ENCODE measurements around the gene LTB.

Gene LTB

GRCh38 chr6:31574106-31575061 lies 7.8 kb downstream of the LTB start:
- no peak for DNase-seq

DNA sequence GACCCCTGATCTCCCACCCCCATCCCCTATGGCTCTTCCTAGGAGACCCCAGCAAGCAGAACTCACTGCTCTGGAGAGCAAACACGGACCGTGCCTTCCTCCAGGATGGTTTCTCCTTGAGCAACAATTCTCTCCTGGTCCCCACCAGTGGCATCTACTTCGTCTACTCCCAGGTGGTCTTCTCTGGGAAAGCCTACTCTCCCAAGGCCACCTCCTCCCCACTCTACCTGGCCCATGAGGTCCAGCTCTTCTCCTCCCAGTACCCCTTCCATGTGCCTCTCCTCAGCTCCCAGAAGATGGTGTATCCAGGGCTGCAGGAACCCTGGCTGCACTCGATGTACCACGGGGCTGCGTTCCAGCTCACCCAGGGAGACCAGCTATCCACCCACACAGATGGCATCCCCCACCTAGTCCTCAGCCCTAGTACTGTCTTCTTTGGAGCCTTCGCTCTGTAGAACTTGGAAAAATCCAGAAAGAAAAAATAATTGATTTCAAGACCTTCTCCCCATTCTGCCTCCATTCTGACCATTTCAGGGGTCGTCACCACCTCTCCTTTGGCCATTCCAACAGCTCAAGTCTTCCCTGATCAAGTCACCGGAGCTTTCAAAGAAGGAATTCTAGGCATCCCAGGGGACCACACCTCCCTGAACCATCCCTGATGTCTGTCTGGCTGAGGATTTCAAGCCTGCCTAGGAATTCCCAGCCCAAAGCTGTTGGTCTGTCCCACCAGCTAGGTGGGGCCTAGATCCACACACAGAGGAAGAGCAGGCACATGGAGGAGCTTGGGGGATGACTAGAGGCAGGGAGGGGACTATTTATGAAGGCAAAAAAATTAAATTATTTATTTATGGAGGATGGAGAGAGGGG lies 8.8 kb downstream of the LTB start:
- no peak for DNase-seq

DNA sequence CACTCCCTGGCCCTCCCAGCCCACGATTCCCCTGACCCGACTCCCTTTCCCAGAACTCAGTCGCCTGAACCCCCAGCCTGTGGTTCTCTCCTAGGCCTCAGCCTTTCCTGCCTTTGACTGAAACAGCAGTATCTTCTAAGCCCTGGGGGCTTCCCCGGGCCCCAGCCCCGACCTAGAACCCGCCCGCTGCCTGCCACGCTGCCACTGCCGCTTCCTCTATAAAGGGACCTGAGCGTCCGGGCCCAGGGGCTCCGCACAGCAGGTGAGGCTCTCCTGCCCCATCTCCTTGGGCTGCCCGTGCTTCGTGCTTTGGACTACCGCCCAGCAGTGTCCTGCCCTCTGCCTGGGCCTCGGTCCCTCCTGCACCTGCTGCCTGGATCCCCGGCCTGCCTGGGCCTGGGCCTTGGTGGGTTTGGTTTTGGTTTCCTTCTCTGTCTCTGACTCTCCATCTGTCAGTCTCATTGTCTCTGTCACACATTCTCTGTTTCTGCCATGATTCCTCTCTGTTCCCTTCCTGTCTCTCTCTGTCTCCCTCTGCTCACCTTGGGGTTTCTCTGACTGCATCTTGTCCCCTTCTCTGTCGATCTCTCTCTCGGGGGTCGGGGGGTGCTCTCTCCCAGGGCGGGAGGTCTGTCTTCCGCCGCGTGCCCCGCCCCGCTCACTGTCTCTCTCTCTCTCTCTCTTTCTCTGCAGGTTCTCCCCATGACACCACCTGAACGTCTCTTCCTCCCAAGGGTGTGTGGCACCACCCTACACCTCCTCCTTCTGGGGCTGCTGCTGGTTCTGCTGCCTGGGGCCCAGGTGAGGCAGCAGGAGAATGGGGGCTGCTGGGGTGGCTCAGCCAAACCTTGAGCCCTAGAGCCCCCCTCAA lies 9.9 kb downstream of the LTB start, which contains the start of gene LTA:
Gene LTA, plus strand, starts transcription at position 249 of the 871 bp plus-strand sequence. Its CDS starts 454 bp downstream, at position 703.
- DNase-seq: no peak

- DNase-seq: no peak
Measured at GRCh38 chr6:31569861-31570536, 12.2 kb downstream of the LTB start.

- no peak for DNase-seq
Measured at GRCh38 chr6:31568537-31568961, 13.7 kb downstream of the LTB start.

- no peak for DNase-seq
Measured at GRCh38 chr6:31567531-31568370, 14.5 kb downstream of the LTB start.

- no peak for DNase-seq
Measured at GRCh38 chr6:31560697-31561058, 21.5 kb downstream of the LTB start.

DNA sequence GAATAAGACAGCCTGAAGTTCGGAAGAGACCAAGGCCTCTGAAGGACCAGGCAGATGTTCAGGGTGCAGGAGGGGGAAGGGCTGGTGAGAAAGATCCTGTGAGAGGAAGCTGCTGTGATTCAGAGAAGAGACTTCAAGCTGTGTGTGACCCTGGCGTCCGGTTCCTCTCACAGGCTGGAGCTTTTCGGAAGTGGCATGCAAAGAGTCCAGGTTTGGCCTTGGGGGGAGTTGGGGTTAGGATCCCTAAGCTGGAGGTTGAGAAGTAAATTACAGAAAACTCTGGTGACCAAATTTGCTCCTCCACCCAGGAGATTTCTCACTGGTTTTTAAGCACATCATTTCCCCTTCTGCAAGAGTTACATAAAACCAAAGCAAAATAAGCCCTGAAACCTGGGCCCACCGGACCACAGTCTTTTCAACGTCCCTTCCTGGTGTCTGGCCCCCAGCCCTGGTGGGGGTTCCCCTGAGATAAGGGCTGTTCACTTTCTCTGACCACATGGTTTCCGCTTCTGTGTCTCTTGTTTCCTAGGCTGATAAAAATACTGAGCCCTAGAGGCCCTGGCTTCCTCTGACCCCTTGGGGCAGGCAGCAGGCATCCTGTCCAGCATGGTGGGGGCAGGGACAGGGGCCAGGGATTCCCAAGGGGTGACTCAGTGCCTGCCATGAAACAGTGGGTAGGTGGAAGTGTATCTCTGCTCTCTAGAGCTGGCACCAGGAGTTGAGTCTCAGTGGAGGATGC lies 22.1 kb downstream of the LTB start:
- DNase-seq: peak; percentile 75

DNA sequence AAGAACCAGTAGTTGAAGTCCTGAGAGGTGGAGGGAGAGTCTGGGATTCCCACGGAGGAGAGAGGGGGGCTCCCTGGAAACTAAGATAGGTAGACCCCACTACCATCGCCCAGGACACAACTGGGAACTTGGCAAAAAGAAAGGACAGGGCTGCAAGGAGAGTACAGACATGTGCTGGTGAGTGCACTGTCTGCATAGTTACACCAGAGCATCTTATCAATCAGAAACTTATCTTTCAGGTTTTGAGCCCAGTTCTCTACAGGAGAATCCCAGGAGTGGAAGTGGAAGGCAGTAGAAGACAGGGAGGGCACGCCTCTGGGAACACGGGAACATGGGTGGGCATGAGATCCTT lies 22.6 kb downstream of the LTB start:
- no peak for DNase-seq

DNA sequence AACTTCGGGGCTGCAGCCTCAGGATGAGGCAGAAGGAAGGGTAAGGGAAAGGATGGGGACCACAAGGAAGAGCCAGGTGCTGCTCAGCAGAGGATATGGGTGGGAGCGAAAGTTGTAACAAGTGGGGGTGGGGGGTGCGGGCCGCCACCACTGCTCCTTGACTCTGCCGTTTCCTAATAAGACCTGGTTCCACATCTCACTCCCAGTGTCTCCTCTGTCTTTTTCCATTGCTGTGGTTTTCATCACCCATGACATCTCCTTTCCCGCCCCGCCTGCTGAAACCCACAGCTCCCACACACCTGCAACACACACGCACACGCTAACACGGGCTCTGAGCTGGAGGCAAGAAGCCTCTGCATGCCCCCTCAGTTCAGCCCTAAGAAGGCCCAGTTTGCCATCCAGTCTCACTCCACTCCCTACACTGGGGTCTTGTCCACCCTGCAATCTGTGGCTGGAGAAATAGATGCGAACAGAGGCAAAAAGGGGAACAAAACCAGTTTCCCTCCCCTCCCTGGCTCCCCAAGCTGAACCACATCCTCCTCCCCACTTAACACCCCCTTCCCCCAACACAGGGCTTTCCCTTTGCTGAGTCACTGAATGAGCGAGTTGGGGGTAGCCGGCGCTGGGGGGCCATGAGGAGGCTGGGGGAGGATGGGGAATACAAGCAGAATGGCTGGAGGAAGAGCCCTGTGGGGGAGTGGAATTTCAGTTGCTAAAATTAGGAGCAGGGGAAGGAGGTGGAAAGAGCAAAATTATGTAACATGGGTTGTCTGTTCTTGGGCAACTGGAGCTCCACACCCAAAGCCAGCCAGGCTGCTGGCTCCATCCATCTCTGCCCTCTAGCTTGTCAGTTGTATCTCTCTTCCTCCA lies 23.4 kb downstream of the LTB start:
- peak; percentile 84 for DNase-seq

DNA sequence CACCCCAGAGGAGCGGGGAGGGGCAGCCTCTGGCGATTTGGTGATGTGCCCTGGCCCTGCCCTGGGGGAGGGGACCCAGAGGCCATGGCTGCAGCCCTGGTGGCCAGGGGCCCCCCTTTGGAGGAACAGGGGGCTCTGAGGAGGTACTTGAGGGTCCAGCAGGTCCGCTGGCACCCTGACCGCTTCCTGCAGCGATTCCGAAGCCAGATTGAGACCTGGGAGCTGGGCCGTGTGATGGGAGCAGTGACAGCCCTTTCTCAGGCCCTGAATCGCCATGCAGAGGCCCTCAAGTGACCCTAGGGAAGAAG lies 24.0 kb downstream of the LTB start:
- DNase-seq: no peak

GRCh38 chr6:31557443-31558317 lies 24.5 kb downstream of the LTB start:
- DNase-seq: no peak

- no peak for DNase-seq
Measured at GRCh38 chr6:31556307-31556706, 25.9 kb downstream of the LTB start.

- DNase-seq: peak; percentile 91
Measured at GRCh38 chr6:31551371-31551770, 30.9 kb downstream of the LTB start.

DNA sequence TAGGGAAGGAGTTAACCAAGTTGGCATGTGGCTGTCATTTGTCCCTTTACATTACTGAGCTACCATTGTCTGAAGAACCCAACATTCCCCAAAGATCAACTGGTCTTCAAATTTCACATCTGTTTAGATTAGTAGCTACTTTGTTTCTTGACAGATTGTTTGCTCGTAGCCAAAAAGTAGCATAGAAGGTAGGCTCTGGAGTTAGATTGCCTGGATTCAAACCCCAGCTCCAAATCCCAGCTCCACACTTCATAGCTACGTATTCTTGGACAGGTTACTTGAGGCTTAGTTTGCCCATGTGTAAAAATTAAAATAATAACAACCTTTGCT lies 33.7 kb downstream of the LTB start:
- DNase-seq: no peak

DNA sequence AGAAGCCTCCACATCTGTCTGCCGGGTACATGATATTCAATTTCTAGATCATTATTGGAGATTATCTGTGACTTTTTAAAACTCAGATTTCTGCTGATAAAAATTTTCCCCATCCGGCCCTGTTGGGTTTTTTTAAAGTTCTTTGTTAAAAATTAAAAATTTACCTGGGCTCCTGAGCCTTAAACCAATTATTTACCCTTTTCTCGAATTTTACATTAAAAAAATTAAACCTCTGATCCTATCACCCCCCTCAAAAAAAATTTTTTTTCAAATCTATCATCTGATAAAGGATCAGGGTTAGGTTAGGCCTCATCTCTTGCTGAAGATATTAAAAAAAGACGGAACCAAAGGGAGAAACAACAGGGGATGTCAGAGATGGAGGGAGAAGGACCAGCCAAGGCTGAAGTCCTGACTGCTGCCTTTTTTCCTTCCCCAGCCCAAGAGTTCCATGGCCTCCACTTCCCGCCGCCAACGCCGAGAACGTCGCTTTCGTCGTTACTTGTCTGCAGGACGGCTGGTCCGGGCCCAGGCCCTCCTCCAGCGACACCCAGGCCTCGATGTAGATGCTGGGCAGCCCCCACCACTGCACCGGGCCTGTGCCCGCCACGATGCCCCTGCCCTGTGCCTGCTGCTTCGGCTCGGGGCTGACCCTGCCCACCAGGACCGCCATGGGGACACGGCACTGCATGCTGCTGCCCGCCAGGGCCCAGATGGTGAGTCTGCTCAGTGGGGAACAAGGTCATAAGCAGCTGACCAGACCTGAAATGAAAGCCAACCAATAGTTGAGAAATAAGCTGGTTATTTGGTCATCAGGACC lies 34.3 kb downstream of the LTB start:
- DNase-seq: no peak

DNA sequence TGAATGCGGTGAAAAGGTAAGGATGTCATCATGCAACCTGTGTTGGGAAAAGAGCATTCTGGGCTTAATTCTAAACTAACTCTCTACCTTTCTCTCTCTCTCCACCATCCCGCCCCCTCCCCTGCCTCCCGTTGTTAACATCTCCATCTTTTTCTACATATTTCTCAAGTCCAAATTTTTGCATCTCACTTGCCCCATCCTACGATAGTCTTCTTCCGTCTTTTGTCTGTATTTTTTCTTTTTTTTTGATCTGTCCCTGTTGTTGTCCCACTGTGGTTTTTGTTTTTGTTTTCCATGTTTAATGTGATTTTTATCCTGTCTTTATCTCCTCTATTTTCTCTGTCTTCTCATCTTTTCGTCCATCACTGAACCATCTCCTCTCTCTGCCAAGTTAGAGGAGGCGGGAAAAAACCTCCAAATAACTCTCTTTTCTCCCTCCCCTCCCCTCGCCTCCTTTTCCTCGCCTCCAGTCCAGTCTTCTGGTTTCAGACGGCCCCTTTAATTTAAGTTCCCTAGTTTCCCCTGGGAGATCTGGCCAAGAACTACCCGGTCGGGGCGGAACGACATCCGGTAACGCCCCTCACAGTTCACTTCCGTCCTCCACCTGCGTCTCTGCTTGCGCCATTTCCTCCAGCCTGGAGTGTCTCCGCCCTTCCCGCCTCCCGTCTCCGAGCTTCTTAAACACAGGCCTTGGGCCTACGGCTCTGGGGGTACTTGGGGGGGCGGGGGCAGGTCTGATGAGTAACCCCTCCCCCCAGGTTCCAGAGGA lies 35.1 kb downstream of the LTB start, which contains the start of gene NFKBIL1:
Gene NFKBIL1, plus strand, starts transcription at position 651 of the 769 bp plus-strand sequence. Its CDS starts 87 bp downstream, at position 738.
- DNase-seq: peak; percentile 98
